Activated CD8-positive, alpha-beta memory T cell treated with anti-CD3 and anti-CD28 coated beads, Interleukin-2, amount 10 ng/mL, durations not matched to agents 7 days and 5 days (primary cell): ENCODE data around the gene RDH13. TPM values are rescaled to one million over a fixed set of nuclear protein-coding genes. Genes with fewer than 3 reads are reported as not detected.

Source experiments
- ATAC-seq: fragments of 150-1000 bp; cut with Tn5 transposase; one replicate; pipeline ENCODE4 v1.10.0; 2021; ENCODE audit warnings: moderate library complexity
- CTCF ChIA-PET: fragments of 350-600 bp; sonication (Branson Sonifier 250); formaldehyde crosslinking; loops from one replicate; lab custom pipeline; 2021; ENCODE audit warnings: antibody characterized with exemption; lab: Charles Lee
- DNase-seq: peaks from one replicate; pipeline ENCODE4 v3.0.0-alpha.2; 2020
- H3K27ac Mint-ChIP-seq: one replicate; pipeline ENCODE4 v1.8.0; 2021; ENCODE audit warnings: mild to moderate bottlenecking, mixed read lengths
- H3K27me3 Mint-ChIP-seq: one replicate; pipeline ENCODE4 v1.8.0; 2021; ENCODE audit warnings: mixed read lengths
- H3K36me3 Mint-ChIP-seq: one replicate; pipeline ENCODE4 v1.8.0; 2021; ENCODE audit warnings: mild to moderate bottlenecking, mixed read lengths
- H3K4me1 Mint-ChIP-seq: one replicate; pipeline ENCODE4 v1.8.0; 2021; ENCODE audit warnings: mixed read lengths
- H3K4me3 Mint-ChIP-seq: one replicate; pipeline ENCODE4 v1.8.0; 2021; ENCODE audit warnings: mild to moderate bottlenecking, moderate library complexity, mixed read lengths
- H3K9me3 Mint-ChIP-seq: one replicate; pipeline ENCODE4 v1.8.0; 2022; ENCODE audit warnings: low read depth, mixed read lengths
- total RNA-seq, 2 experiments: library from RNA; stranded (reverse); gene quantifications; one replicate each; pipeline ENCODE4 v1.2.3, GENCODE V29; 2021

The RDH13 gene
- total RNA-seq, 2 experiments from 2014 or later = 18.9 to 23.9 TPM

- Mint-ChIP-seq H3K27ac (no peak overlapping the region), H3K9me3 (no peaks in the 10 kb centered on the region), H3K4me1 (peaks cover 16% of the 10 kb centered on the region), H3K36me3 (peaks cover 10% of the 10 kb centered on the region), H3K27me3 (peaks cover 45% of the 10 kb centered on the region), H3K4me3 (no peak overlapping the region)
- no peak for ATAC-seq
- CTCF ChIA-PET = interaction anchor here (0.7 to 2.5 kb wide), 12 partner anchors 12 to 251 kb away, joined by 3 to 17 read pairs (median 5); partner anchors contain the start of genes EPS8L1, PPP1R12C, RDH13 and TNNI3
- no peak for DNase-seq
Measured at GRCh38 chr19:55088021-55088451, 25.1 kb upstream of the RDH13 start.

GRCh38 chr19:55087542-55087901 is 24.6 kb upstream of the RDH13 start:
- Mint-ChIP-seq H3K27ac (no peak overlapping the region), H3K4me1 (peaks cover 18% of the 10 kb centered on the region), H3K4me3 (no peak overlapping the region), H3K27me3 (peaks cover 50% of the 10 kb centered on the region), H3K9me3 (no peaks in the 10 kb centered on the region), H3K36me3 (peaks cover 10% of the 10 kb centered on the region)
- DNase-seq (no peak), ATAC-seq (no peak)
- CTCF ChIA-PET = interaction anchor here (1.2 to 2.5 kb wide), 7 partner anchors 12 to 206 kb away, joined by 3 to 17 read pairs (median 4); partner anchors contain the start of genes EPS8L1 and PPP1R12C

- Mint-ChIP-seq H3K9me3 (no peaks in the 10 kb centered on the region), H3K27me3 (peaks cover 55% of the 10 kb centered on the region), H3K27ac (no peak overlapping the region), H3K4me1 (peaks cover 21% of the 10 kb centered on the region), H3K4me3 (no peak overlapping the region), H3K36me3 (peaks cover 10% of the 10 kb centered on the region)
- CTCF ChIA-PET = interaction anchor here (1.2 to 2.5 kb wide), 4 partner anchors 17 to 73 kb away, joined by 3 to 17 read pairs (median 6); partner anchors contain the start of gene PPP1R12C
- peak; percentile 65 for DNase-seq
- ATAC-seq = peak; percentile 60
Measured at GRCh38 chr19:55086730-55087541, 24.0 kb upstream of the RDH13 start.

- ATAC-seq (no peak), DNase-seq (no peak)
- Mint-ChIP-seq H3K27ac (no peak overlapping the region), H3K9me3 (no peaks in the 10 kb centered on the region), H3K4me1 (peaks cover 24% of the 10 kb centered on the region), H3K36me3 (peaks cover 10% of the 10 kb centered on the region), H3K4me3 (no peak overlapping the region), H3K27me3 (peaks cover 57% of the 10 kb centered on the region)
- CTCF ChIA-PET = interaction anchor here (1.2 to 2.5 kb wide), 3 partner anchors 17 to 50 kb away, joined by 3 to 17 read pairs (median 4); partner anchors contain the start of gene PPP1R12C
Measured at GRCh38 chr19:55085923-55086715, 23.2 kb upstream of the RDH13 start.

- H3K27me3 Mint-ChIP-seq = peaks cover 61% of the 10 kb centered on the region
- no peak overlapping the region for H3K27ac Mint-ChIP-seq
Measured at GRCh38 chr19:55084416-55084815, 21.5 kb upstream of the RDH13 start.

GRCh38 chr19:55083004-55083850 is 20.3 kb upstream of the RDH13 start:
- H3K9me3 Mint-ChIP-seq = no peaks in the 10 kb centered on the region
- H3K27ac Mint-ChIP-seq = no peak overlapping the region
- DNase-seq (no peak), ATAC-seq (no peak)
- peaks cover 36% of the 10 kb centered on the region for H3K4me1 Mint-ChIP-seq
- CTCF ChIA-PET = interaction anchor here (0.5 kb wide), 1 partner anchor 27 kb away, joined by 3 read pairs; no protein-coding TSS in a partner anchor
- H3K36me3 Mint-ChIP-seq = peaks cover 7% of the 10 kb centered on the region
- no peak overlapping the region for H3K4me3 Mint-ChIP-seq
- H3K27me3 Mint-ChIP-seq = peaks cover 61% of the 10 kb centered on the region

More at GRCh38 chr19:55084416-55084815, 21.5 kb upstream of the RDH13 start:
- Mint-ChIP-seq H3K4me3 (no peak overlapping the region), H3K4me1 (peaks cover 38% of the 10 kb centered on the region), H3K36me3 (peaks cover 10% of the 10 kb centered on the region), H3K9me3 (no peaks in the 10 kb centered on the region)
- no peak for ATAC-seq
- CTCF ChIA-PET = interaction anchor here (0.5 kb wide), 1 partner anchor 39 kb away, joined by 3 read pairs; no protein-coding TSS in a partner anchor
- no peak for DNase-seq

DNA sequence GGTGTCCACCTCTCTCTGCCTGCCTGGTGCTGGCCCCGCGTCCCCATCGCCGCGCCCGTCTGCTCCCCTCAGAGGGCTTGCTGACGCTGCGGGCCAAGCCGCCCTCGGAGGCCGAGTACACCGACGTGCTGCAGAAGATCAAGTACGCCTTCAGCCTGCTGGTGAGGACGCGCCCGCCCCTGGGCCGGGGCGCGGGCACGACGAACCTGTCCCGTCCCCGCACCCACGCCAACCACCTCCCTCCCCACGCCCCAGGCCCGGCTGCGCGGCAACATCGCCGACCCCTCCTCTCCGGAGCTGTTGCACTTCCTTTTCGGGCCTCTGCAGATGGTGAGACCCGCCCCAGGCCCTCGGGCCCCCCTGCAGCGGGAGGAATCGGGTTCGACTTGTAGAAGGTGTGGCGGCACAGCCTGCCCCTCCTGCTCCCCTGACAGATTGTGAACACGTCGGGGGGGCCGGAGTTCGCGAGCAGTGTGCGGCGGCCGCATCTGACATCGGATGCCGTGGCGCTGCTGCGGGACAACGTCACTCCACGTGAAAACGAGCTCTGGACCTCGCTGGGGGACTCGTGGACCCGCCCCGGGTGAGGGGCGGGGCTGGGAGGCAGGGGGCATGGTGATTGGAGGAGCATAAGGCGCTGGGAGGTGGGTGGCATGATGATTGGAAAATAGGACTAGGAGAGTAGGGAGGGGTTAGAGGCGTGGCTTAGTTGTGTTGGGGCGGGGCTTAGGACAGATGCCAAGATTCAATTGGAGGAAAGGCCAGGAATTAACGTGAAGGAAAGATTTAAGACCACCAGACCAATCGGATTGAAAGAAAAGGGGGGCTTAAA is 19.3 kb upstream of the RDH13 start:
- Mint-ChIP-seq H3K27ac (peak overlapping the region; percentile 15), H3K4me3 (peak overlapping the region; percentile 76), H3K36me3 (no peaks in the 10 kb centered on the region), H3K27me3 (peaks cover 53% of the 10 kb centered on the region), H3K4me1 (peaks cover 26% of the 10 kb centered on the region), H3K9me3 (no peaks in the 10 kb centered on the region)
- ATAC-seq = no peak
- peak; percentile 66 for DNase-seq
- CTCF ChIA-PET = interaction anchor here (0.5 kb wide), 1 partner anchor 28 kb away, joined by 3 read pairs; no protein-coding TSS in a partner anchor

GRCh38 chr19:55081770-55082019 is 18.7 kb upstream of the RDH13 start:
- no peak overlapping the region for H3K27ac Mint-ChIP-seq

GRCh38 chr19:55080968-55081769 is 18.2 kb upstream of the RDH13 start:
- H3K4me1 Mint-ChIP-seq = peaks cover 23% of the 10 kb centered on the region
- peak overlapping the region; percentile 76 for H3K4me3 Mint-ChIP-seq
- CTCF ChIA-PET = interaction anchor here (0.8 to 1.2 kb wide), 4 partner anchors 8 to 423 kb away, joined by 3 to 4 read pairs (median 3); no protein-coding TSS in a partner anchor
- H3K27ac Mint-ChIP-seq = peak overlapping the region; percentile 94
- DNase-seq = peak; percentile 98
- ATAC-seq = peak; percentile 86
- no peaks in the 10 kb centered on the region for H3K36me3 Mint-ChIP-seq
- peaks cover 53% of the 10 kb centered on the region for H3K27me3 Mint-ChIP-seq
- H3K9me3 Mint-ChIP-seq = no peaks in the 10 kb centered on the region

More at GRCh38 chr19:55081770-55082019, 18.7 kb upstream of the RDH13 start:
- Mint-ChIP-seq H3K27me3 (peaks cover 51% of the 10 kb centered on the region), H3K36me3 (no peaks in the 10 kb centered on the region), H3K9me3 (no peaks in the 10 kb centered on the region), H3K4me1 (peaks cover 23% of the 10 kb centered on the region), H3K4me3 (peak overlapping the region; percentile 76)
- ATAC-seq (no peak), DNase-seq (no peak)
- CTCF ChIA-PET = no interaction called here

- CTCF ChIA-PET = interaction anchor here (0.6 to 1.2 kb wide), 6 partner anchors 9 to 424 kb away, joined by 3 to 4 read pairs (median 3); no protein-coding TSS in a partner anchor
- peaks cover 47% of the 10 kb centered on the region for H3K27me3 Mint-ChIP-seq
Measured at GRCh38 chr19:55080121-55080967, 17.4 kb upstream of the RDH13 start.

More at GRCh38 chr19:55080121-55080967, 17.4 kb upstream of the RDH13 start:
- peak; percentile 69 for ATAC-seq
- Mint-ChIP-seq H3K36me3 (no peaks in the 10 kb centered on the region), H3K4me1 (peaks cover 23% of the 10 kb centered on the region), H3K4me3 (peak overlapping the region; percentile 76), H3K9me3 (no peaks in the 10 kb centered on the region), H3K27ac (peak overlapping the region; percentile 94)
- DNase-seq = peak; percentile 93
